22Rv1 (cell line): ENCODE measurements around the gene PARP1.
"Not testable (repeated sequence)": the region's sequence is repeated elsewhere in the genome, so short reads cannot be mapped to it uniquely, and the experiment has no call there.

Experiments used
- H3K27ac ChIP-seq: fragments of 450-650 bp; 2 replicates; pipeline ENCODE4 v1.5.1; 2017
- CTCF ChIP-seq: fragments of 450-650 bp; IDR thresholded peaks from 2 replicates; pipeline ENCODE4 v1.5.1; 2017; ENCODE audit warnings: mild to moderate bottlenecking
- ZFX ChIP-seq: fragments of 450-650 bp; IDR thresholded peaks from 2 replicates; pipeline ENCODE4 v1.6.1; 2017; ENCODE audit warnings: antibody characterized with exemption, borderline replicate concordance

PARP1 gene

DNA sequence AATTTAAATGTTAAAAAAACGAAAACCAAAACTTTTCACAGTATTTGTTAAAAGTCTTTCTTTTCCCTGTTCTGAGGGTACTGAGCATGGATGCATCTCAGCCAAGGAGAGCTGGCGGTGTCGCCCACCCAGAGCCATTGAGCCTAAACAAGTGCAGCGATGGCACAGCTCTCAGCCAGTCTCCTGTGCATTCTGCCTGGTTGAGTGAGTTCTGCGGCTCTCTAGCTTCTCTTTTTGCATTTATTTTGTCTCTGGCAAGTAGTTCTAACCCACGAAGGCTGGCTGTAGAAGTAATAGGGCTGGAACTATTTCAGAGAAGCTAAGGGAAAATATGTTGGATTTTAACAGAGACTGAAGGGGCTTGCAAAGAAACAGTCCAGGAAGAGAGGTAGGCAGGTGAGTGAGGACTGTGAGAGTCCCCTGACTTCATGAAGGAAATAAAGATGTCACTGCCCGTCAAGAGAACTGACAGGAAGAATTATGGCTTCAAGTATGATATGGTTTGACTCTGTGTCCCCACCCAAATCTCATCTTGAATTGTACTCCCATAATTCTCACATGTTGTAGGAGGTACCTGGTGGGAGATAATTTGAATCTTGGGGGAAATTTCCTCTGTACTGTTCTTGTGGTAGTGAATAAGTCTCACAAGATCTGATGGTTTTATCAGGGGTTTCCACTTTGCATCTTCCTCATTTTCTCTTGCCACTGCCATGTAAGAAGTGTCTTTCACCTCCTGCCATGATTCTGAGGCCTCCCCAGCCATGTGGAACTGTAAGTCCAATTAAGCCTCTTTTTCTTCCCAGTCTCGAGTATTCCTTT lies 63.2 kb downstream of the PARP1 start:
- TF ChIP-seq ZFX (no peak), CTCF (no peak)
- H3K27ac ChIP-seq = no peak overlapping the region

- no peak overlapping the region for H3K27ac ChIP-seq
- TF ChIP-seq ZFX (no peak), CTCF (no peak)
Observed at GRCh38 chr1:226342656-226343055, 65.2 kb downstream of the PARP1 start.

GRCh38 chr1:226340111-226340510 lies 67.8 kb downstream of the PARP1 start:
- not testable (repeated sequence) for H3K27ac ChIP-seq

DNA sequence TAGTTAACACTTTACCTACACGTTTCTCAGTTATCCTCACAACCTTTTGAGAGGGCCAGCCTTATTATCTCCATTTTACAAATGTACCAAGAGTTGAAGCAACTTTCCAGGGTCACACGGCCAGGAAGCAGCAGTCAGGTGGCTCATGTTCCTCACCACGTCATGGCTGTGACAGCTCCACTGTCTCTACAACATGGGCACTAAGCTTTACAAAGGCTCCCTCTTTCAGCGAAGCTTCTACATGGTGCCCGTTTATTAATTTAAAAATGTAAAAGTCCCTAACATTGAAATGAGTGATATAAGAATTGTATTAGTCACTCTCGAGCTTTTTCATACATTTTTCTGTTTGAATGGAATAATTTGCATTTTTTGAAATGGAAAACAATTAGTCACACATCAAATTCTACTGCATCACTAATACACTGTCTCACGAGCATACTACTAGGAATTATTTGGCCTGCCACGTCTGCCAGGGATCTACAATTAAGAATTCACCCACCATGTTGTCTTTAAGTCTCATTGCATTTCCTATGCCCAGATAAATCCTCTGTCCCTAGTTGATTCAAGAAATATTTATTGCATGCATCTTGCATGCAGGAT lies 70.5 kb downstream of the PARP1 start:
- no peak overlapping the region for H3K27ac ChIP-seq
- TF ChIP-seq CTCF (no peak), ZFX (no peak)

- TF ChIP-seq CTCF = no peak
- TF ChIP-seq ZFX = no peak
- H3K27ac ChIP-seq = no peak overlapping the region
Observed at GRCh38 chr1:226335661-226336060, 72.2 kb downstream of the PARP1 start.

DNA sequence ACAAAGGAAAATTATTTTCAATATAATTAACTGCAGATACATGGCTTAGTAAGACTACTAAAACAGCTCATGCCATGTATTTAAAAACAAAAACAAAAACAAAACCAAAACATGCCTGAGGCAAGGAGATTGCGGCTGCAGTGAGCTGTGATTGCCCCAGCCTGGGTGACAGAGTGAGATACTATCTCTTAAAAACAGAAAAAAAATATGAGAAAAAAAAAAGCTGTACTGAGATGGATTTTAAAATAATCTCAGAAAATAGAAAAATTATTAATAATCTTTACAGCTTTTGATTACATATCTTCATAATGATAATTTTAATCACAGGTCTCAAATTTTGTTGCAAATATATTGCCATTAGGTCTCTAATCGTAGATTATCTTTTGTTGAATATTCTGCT lies 74.9 kb downstream of the PARP1 start:
- no peak for TF ChIP-seq ZFX
- TF ChIP-seq CTCF = no peak
- no peak overlapping the region for H3K27ac ChIP-seq

GRCh38 chr1:226329237-226329636 lies 78.7 kb downstream of the PARP1 start:
- H3K27ac ChIP-seq = no peak overlapping the region
- TF ChIP-seq CTCF = no peak
- no peak for TF ChIP-seq ZFX
